ENCODE measurements around the gene CLCN1. TPM values are rescaled to one million over a fixed set of nuclear protein-coding genes. Genes with fewer than 3 reads are reported as not detected.

The CLCN1 gene
- total RNA-seq, 1 donor from 2014 or later = not detected

- Mint-ChIP-seq H3K9me3 (no peaks in the 10 kb centered on the region), H3K36me3 (ENCODE audit: low read depth) (peaks cover 11% of the 10 kb centered on the region), H3K27ac (peak overlapping the region; percentile 72), H3K27me3 (ENCODE audit: insufficient read depth) (no peaks in the 10 kb centered on the region), H3K4me1 (ENCODE audit: low read depth) (peaks cover 6% of the 10 kb centered on the region), H3K4me3 (no peak overlapping the region)
- intact Hi-C loops (cut with micrococcal nuclease) = no loop called here
- no peak for DNase-seq (ENCODE audit: low spot score)
These were observed 79.6 kb downstream of the CLCN1 start for GRCh38 chr7:143395187-143396149.

GRCh38 chr7:143396182-143396581 is 80.3 kb downstream of the CLCN1 start:
- H3K36me3 Mint-ChIP-seq (ENCODE audit: low read depth) = peaks cover 11% of the 10 kb centered on the region
- no peak overlapping the region for H3K27ac Mint-ChIP-seq
- H3K27me3 Mint-ChIP-seq (ENCODE audit: insufficient read depth) = peaks cover 2% of the 10 kb centered on the region
- intact Hi-C loops (cut with micrococcal nuclease) = no loop called here
- no peaks in the 10 kb centered on the region for H3K9me3 Mint-ChIP-seq
- peaks cover 6% of the 10 kb centered on the region for H3K4me1 Mint-ChIP-seq (ENCODE audit: low read depth)
- no peak for DNase-seq (ENCODE audit: low spot score)
- H3K4me3 Mint-ChIP-seq = no peak overlapping the region

DNA sequence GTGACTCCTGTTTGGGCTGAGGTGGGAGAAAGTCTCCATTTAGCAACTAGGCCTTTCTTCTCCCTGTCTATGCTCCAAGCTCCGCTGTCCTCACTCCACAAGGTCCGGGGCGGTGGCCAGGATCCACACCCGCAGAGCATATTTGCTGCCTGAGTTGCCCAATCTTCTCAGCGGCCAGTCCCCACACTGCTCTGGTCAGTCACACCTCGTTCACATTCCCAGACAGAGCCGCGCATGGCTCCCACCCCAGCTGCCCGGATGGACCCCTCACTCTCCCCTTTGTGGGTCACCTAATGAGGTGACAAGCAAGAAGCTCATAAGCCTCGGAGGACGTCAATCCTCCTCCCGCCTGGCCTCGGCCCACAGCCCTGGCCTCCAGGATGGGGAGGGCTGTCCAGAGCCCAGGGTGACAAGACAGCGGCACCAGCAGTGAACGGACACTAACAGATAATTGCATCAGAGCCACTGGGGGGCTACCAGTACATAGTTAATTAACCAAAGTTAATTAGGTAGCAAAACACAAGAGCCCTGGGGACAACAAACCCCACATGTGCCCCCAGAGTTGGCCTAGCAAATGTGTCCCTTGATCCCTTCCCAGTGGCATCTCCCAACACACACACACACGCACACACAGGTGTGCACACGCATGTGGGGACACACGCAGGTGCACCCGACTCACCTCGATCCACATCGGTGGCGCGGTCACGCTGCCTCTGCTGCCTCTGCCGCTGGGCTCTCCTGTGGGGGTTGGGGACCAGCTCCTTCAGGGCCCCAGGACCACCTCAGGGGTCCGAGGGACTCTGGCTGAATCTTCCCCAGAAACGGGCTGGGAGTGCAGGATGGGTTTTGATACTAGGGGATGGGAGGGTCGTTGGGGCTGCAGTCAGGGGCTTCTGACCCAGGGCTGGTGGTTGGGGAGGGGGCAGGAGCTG is 81.0 kb downstream of the CLCN1 start:
- intact Hi-C loops (cut with micrococcal nuclease) = no loop called here
- no peak for DNase-seq (ENCODE audit: low spot score)
- H3K27me3 Mint-ChIP-seq (ENCODE audit: insufficient read depth) = peaks cover 6% of the 10 kb centered on the region
- no peak overlapping the region for H3K27ac Mint-ChIP-seq
- H3K4me1 Mint-ChIP-seq (ENCODE audit: low read depth) = peaks cover 6% of the 10 kb centered on the region
- H3K4me3 Mint-ChIP-seq = no peak overlapping the region
- peaks cover 8% of the 10 kb centered on the region for H3K36me3 Mint-ChIP-seq (ENCODE audit: low read depth)
- H3K9me3 Mint-ChIP-seq = no peaks in the 10 kb centered on the region

DNA sequence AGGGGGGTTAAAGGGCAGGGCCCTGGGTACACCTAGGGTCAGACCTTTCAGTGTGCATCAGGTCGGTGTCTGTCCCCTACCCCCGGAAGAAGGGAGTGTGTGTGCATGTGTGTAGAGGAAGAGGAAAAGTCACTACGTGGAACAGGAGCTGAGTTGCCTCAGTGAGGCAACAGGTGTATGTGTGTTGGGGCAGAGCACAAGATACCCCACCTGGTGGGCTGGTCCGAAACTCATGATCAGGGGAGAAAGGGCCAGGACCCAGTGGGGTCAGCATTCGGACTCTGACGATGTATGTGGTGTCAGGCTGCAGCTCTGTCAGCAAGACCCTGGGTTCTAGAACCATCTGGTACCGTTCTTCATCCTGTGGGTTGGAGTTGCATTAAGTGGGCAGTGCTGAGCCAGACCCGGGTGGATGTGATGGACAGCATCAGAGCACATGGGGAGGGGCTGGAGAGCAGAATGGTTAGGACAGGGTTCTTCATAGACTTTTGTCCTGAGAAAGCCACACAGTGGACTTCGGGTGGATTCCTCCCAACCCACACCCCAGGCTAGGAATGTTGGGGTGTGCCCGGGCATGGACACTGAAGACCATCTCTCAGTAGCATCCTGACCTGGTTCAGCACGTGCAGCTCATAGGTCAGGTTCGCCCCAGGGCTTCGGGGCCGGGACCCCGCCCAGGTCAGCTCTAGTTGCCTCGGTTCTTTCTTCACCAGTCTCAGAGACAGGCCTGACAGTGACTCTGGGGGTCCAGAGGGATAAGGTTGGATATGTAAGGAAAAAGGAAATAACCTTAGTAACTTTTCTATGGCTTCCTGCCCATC is 82.0 kb downstream of the CLCN1 start:
- no peak for DNase-seq (ENCODE audit: low spot score)
- H3K4me1 Mint-ChIP-seq (ENCODE audit: low read depth) = peaks cover 6% of the 10 kb centered on the region
- H3K36me3 Mint-ChIP-seq (ENCODE audit: low read depth) = peaks cover 6% of the 10 kb centered on the region
- H3K4me3 Mint-ChIP-seq = no peak overlapping the region
- H3K27ac Mint-ChIP-seq = no peak overlapping the region
- intact Hi-C loops (cut with micrococcal nuclease) = no loop called here
- H3K9me3 Mint-ChIP-seq = no peaks in the 10 kb centered on the region
- H3K27me3 Mint-ChIP-seq (ENCODE audit: insufficient read depth) = peaks cover 9% of the 10 kb centered on the region

- Mint-ChIP-seq H3K27me3 (ENCODE audit: insufficient read depth) (peaks cover 10% of the 10 kb centered on the region), H3K4me3 (no peak overlapping the region), H3K9me3 (no peaks in the 10 kb centered on the region), H3K27ac (no peak overlapping the region), H3K36me3 (ENCODE audit: low read depth) (peaks cover 3% of the 10 kb centered on the region), H3K4me1 (ENCODE audit: low read depth) (peaks cover 6% of the 10 kb centered on the region)
- intact Hi-C loops (cut with micrococcal nuclease) = no loop called here
- no peak for DNase-seq (ENCODE audit: low spot score)
These were observed 82.7 kb downstream of the CLCN1 start for GRCh38 chr7:143398616-143399015.

GRCh38 chr7:143399151-143399550 is 83.2 kb downstream of the CLCN1 start:
- DNase-seq (ENCODE audit: low spot score) = no peak
- intact Hi-C loops (cut with micrococcal nuclease) = no loop called here
- Mint-ChIP-seq H3K27me3 (ENCODE audit: insufficient read depth) (peaks cover 10% of the 10 kb centered on the region), H3K27ac (no peak overlapping the region), H3K4me3 (no peak overlapping the region), H3K9me3 (no peaks in the 10 kb centered on the region), H3K36me3 (ENCODE audit: low read depth) (peaks cover 1% of the 10 kb centered on the region), H3K4me1 (ENCODE audit: low read depth) (peaks cover 6% of the 10 kb centered on the region)

DNA sequence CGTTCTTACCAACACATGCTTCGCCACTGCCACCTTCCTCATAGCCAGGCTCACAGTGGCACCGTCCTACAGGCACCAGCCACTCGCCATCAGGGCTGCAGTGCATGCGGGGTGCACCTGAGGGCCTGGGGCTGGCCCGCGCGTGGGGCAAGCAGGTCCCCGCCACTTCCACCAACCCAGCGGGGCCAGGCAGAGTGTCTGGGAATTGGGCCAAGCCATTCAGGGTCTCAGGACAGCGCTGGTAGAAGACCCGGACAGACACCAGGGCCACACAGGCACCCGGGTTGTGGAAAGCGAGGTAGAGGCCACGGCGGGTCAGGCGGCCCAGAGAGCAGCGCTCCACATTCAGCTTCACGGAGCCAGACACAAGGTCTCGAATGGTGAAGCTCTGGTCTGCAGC is 83.7 kb downstream of the CLCN1 start:
- Mint-ChIP-seq H3K36me3 (ENCODE audit: low read depth) (peaks cover 1% of the 10 kb centered on the region), H3K4me1 (ENCODE audit: low read depth) (peaks cover 6% of the 10 kb centered on the region), H3K27ac (no peak overlapping the region), H3K27me3 (ENCODE audit: insufficient read depth) (peaks cover 12% of the 10 kb centered on the region), H3K4me3 (no peak overlapping the region), H3K9me3 (no peaks in the 10 kb centered on the region)
- DNase-seq (ENCODE audit: low spot score) = no peak
- intact Hi-C loops (cut with micrococcal nuclease) = no loop called here

DNA sequence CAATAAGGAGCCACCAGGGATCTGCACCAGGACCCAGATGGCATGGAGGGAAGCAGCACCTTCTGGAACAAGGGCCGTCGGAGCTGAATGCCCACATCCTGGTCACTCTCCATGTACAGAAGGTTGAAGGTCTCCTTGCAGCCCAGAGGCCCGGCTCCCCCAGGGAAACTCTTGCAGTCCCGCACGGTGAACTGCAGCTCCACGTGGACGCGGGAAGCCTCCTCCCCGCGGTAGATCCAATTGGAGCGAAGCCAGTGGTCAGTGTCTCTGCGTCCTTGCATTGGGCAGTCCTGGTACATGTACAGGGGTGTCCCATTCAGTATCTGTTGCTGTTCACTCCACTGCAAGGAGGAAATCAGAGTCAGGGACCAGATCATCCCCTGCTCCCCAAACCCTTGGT is 85.4 kb downstream of the CLCN1 start:
- Mint-ChIP-seq H3K4me3 (no peak overlapping the region), H3K27ac (no peak overlapping the region), H3K36me3 (ENCODE audit: low read depth) (no peaks in the 10 kb centered on the region), H3K4me1 (ENCODE audit: low read depth) (no peaks in the 10 kb centered on the region), H3K9me3 (no peaks in the 10 kb centered on the region), H3K27me3 (ENCODE audit: insufficient read depth) (peaks cover 23% of the 10 kb centered on the region)
- no peak for DNase-seq (ENCODE audit: low spot score)
- intact Hi-C loops (cut with micrococcal nuclease) = no loop called here

Other genes with a start within 250 kb of the CLCN1 start
- gene PIP, start 184.0 kb upstream of the CLCN1 start, total RNA-seq = not detected in 2 replicates
- not detected in 2 replicates for gene TAS2R39, start 132.7 kb upstream of the CLCN1 start, total RNA-seq
- gene TAS2R40, start 94.1 kb upstream of the CLCN1 start, total RNA-seq = not detected in 2 replicates
- 134 and 135 TPM in 2 replicates for gene GSTK1, start 52.7 kb upstream of the CLCN1 start, total RNA-seq
- gene TMEM139, start 31.2 kb upstream of the CLCN1 start, total RNA-seq = 0.73 TPM in 1 of 2 replicates, not detected in the other
- gene CASP2, start 27.8 kb upstream of the CLCN1 start, total RNA-seq = 107 and 110 TPM in 2 replicates
- 0.44 and 0.54 TPM in 2 replicates for gene FAM131B, start 46.6 kb downstream of the CLCN1 start, total RNA-seq
- gene ZYX, start 65.2 kb downstream of the CLCN1 start, total RNA-seq = 73.9 and 78.8 TPM in 2 replicates
- not detected in 2 replicates for gene EPHA1, start 92.7 kb downstream of the CLCN1 start, total RNA-seq
- gene TAS2R60, start 127.3 kb downstream of the CLCN1 start, total RNA-seq = not detected in 2 replicates
- not detected in 2 replicates for gene TAS2R41, start 161.8 kb downstream of the CLCN1 start, total RNA-seq